Sigmoid colon (tissue), 7 donors: ENCODE measurements around the gene KLHL35. TPM values are rescaled to one million over a fixed set of nuclear protein-coding genes. Genes with fewer than 3 reads are reported as not detected.
A peak's percentile ranks its signal among the peaks of the same experiment; 100 is the strongest.

ENCODE experiments used
- DNase-seq: peaks from one replicate; pipeline ENCODE4 v3.0.0-alpha.2; 2019
- H3K27ac ChIP-seq, 4 donors: fragments of 200-600 bp; sonication (generic); one replicate each; pipeline ENCODE4 v1.5.1; 2016 to 2019; ENCODE audit warnings: mild to moderate bottlenecking in 1 of 4
- H3K27me3 ChIP-seq, 3 donors: fragments of 200-600 bp; sonication (generic); one replicate each; pipeline ENCODE4 v1.5.1; 2019; ENCODE audit warnings: mild to moderate bottlenecking in 1 of 3
- H3K36me3 ChIP-seq, 4 donors: fragments of 200-600 bp; sonication (generic); one replicate each; pipeline ENCODE4 v1.5.1; 2016 to 2019
- H3K4me1 ChIP-seq, 4 donors: fragments of 200-600 bp; sonication (generic); one replicate each; pipeline ENCODE4 v1.5.1; 2017 to 2019
- H3K4me3 ChIP-seq, 4 donors: fragments of 200-600 bp; sonication (generic); one replicate each; pipeline ENCODE4 v1.5.1; 2017 to 2019; ENCODE audit warnings: mild to moderate bottlenecking in 2 of 4, moderate library complexity in 1 of 4
- H3K9me3 ChIP-seq, 4 donors: fragments of 200-600 bp in 3 of 4; sonication (generic) in 3 of 4; one replicate each; pipeline versions ENCODE4 v1.5.1 to v1.6.1; 2013 to 2019
- CTCF ChIP-seq, 4 experiments: fragments of 450-650 bp in 3 of 4; fragments of 200-600 bp in 1 of 4; IDR thresholded peaks; one replicate each; pipeline ENCODE4 v1.5.1; 2016 to 2019; ENCODE audit warnings: antibody characterized with exemption in 4 of 4, mild to moderate bottlenecking in 3 of 4, moderate library complexity in 2 of 4
- EP300 ChIP-seq, 4 donors: sonication (generic); formaldehyde crosslinking; IDR thresholded peaks; one replicate each; pipeline ENCODE4 v1.6.1; 2017; ENCODE audit warnings: antibody characterized with exemption in 4 of 4
- POLR2A ChIP-seq, 2 donors: fragments of 450-650 bp; IDR thresholded peaks; one replicate each; pipeline ENCODE4 v1.6.1; 2016; ENCODE audit warnings: antibody characterized with exemption in 2 of 2, mild to moderate bottlenecking in 2 of 2, moderate library complexity in 2 of 2
- POLR2AphosphoS5 ChIP-seq, 4 donors: sonication (generic); formaldehyde crosslinking; IDR thresholded peaks; one replicate each; pipeline ENCODE4 v1.6.1; 2017; ENCODE audit warnings: antibody characterized with exemption in 4 of 4
- WGBS, 2 donors: extraction: QIAGEN DNeasy Blood & Tissue Kit; methylation state at CpG; one replicate each; pipeline ENCODE4 v1.1.7; 2013; 5-methylcytosine and 5-hydroxymethylcytosine counted together
- intact Hi-C: fragments of 100-400 bp; cut with DNase I; formaldehyde crosslinking; loops from one replicate; pipeline ENCODE4 v1.15.1; 2023
- polyA plus RNA-seq, 3 donors: library from polyadenylated mRNA; stranded (reverse); fragments of 200-250 nt; gene quantifications; one replicate each; pipeline ENCODE4 v1.2.3, GENCODE V29; 2013
- total RNA-seq, 4 donors: library from RNA; depleted of rRNA; stranded (reverse); fragments of >200 nt; gene quantifications; one replicate each; pipeline ENCODE4 v1.1.0, GENCODE V29; 2016
- donor health status: healthy with polysubstance abuse.
- donor health status: Bipolar disorder and iron deficiency.
- donor health status: healthy.

Gene KLHL35
- total and polyA plus RNA-seq, 7 donors: 0.41 to 1.1 (median 0.81) TPM; not detected in 4

DNA sequence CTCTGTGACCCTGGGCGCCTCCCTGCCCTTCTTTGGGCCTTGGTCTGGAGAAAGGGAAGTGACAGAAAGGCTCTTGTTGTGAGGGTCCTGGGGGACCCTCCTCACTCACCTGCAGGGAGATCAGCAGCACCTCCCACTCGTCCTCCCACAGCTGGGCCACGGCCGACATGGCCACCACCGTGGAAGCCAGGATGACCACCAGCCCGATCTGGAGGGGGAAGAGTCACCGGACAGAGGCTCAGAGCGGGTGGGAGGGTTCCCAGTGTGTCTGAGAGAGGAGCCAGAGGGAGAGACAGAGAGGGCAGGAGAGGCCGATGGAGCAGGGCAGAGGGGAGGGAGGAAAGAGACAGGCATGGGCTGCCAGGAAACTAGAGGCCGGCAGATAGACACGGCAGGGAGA lies 16.8 kb upstream of the KLHL35 start:
- no peak for TF ChIP-seq CTCF (IDR thresholded peaks at IDR 0.05)
- no peaks in the 10 kb centered on the region for H3K9me3 ChIP-seq
- no peak for DNase-seq
- H3K4me1 ChIP-seq: peaks cover 0 to 10% (median 0%) of the 10 kb centered on the region in 4 donors
- no peaks in the 10 kb centered on the region for H3K36me3 ChIP-seq
- 90 to 93% methylated on average over 11 of the region's 11 CpGs for WGBS, 2 donors
- no peaks in the 10 kb centered on the region for H3K27me3 ChIP-seq
- intact Hi-C loops: no loop called here
- H3K4me3 ChIP-seq: no peak overlapping the region
- H3K27ac ChIP-seq: no peak overlapping the region

DNA sequence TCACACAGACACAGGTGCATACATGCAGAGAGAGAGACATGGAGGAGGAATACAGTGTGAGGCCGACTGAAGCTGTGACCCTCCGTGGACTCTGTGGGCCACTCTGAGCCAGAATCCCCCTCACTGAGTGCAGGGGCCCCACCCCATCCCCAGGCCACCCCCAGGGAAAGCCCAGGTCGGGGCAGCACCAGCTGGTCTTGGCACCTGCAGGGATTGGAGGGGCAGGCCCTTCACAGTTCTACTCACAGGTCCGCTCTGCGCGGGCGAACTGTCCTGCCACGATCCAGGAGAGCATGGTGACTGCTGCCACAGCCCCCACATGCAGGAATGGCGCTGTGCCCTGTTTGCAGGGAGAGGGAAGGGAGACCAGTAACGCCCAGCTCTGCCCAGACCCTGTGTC lies 16.3 kb upstream of the KLHL35 start:
- 90 to 92% methylated on average over 10 of the region's 10 CpGs for WGBS, 2 donors
- Histone ChIP-seq H3K9me3 (no peaks in the 10 kb centered on the region), H3K27ac (no peak overlapping the region), H3K27me3 (no peaks in the 10 kb centered on the region), H3K4me3 (no peak overlapping the region), H3K4me1 (peaks cover 0 to 5% (median 0%) of the 10 kb centered on the region in 4 donors), H3K36me3 (no peaks in the 10 kb centered on the region)
- intact Hi-C loops: no loop called here
- no peak for DNase-seq
- TF ChIP-seq EP300 (IDR thresholded peaks at IDR 0.05) (no peak), CTCF (IDR thresholded peaks at IDR 0.05) (no peak), POLR2A (IDR thresholded peaks at IDR 0.05) (no peak), POLR2AphosphoS5 (IDR thresholded peaks at IDR 0.05) (no peak)

DNA sequence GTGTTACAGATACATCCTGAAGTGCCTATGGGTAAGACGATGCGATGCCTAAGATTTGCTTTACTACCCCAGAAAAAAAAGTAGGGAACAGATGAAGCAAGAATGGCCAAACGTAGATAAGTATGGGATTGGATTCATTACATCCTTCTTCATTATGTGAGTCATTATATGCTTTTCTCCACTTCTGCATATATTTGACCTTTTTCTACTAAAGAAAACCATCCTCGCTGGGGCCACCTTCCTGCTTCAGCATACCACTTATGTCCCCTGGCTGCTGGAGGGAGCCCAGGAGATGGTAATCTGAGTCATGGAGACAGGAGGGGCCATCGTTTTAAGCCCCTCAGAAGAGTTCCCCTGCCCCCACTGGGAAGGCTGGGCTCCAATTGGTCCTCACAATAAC lies 14.4 kb upstream of the KLHL35 start:
- intact Hi-C loops: no loop called here
- no peak for TF ChIP-seq POLR2A (IDR thresholded peaks at IDR 0.05)
- TF ChIP-seq POLR2AphosphoS5 (IDR thresholded peaks at IDR 0.05): no peak
- TF ChIP-seq CTCF (IDR thresholded peaks at IDR 0.05): no peak
- TF ChIP-seq EP300 (IDR thresholded peaks at IDR 0.05): no peak
- no peak for DNase-seq
- no peaks in the 10 kb centered on the region for H3K36me3 ChIP-seq
- no peaks in the 10 kb centered on the region for H3K27me3 ChIP-seq
- H3K27ac ChIP-seq: no peak overlapping the region
- no peaks in the 10 kb centered on the region for H3K9me3 ChIP-seq
- H3K4me1 ChIP-seq: no peaks in the 10 kb centered on the region
- 78 to 84% methylated on average over 5 of the region's 5 CpGs for WGBS, 2 donors
- no peak overlapping the region for H3K4me3 ChIP-seq

DNA sequence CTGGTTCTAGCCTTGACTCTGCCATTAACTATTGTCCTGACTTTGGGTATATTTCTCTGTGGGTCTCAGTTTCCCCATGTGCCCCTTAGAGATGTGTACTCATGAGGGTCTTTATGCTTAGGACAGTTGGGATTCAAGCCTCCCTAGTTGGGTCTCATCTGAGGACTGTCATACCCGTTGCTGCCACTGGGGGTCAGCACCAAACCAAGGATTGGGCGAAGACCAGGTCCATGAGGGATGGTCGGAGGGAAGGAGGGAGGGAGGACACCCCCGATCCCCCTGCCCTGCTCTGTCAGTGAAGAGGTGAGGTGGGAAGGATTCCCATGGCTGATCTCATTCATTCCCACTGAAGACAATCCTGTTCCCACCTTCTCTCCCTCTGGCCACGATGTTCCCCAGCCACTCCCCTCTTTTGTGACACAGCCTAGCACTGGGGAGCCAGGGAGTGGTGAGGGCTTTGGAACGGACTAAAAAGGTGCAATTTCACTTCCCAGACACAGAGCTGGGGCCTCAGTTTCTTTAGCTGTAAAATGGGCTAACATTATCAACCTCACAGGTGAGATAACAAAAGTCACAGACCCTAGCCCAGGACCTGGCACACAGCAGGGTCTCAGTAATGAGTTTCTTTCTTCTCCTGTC lies 12.4 kb upstream of the KLHL35 start:
- peak; percentile 81 for DNase-seq
- WGBS, 2 donors: 6 to 18% methylated on average over 6 of the region's 6 CpGs
- H3K4me1 ChIP-seq: no peaks in the 10 kb centered on the region
- peak; percentile 93 to 99 (median 94) for TF ChIP-seq CTCF (IDR thresholded peaks at IDR 0.05)
- TF ChIP-seq POLR2AphosphoS5 (IDR thresholded peaks at IDR 0.05): no peak
- H3K9me3 ChIP-seq: no peaks in the 10 kb centered on the region
- intact Hi-C loops: loop anchor here (1.0 to 2.0 kb wide), 2 partner anchors 55 to 87 kb away; no protein-coding TSS in a partner anchor
- H3K27me3 ChIP-seq: no peaks in the 10 kb centered on the region
- no peaks in the 10 kb centered on the region for H3K36me3 ChIP-seq
- H3K4me3 ChIP-seq: no peak overlapping the region
- no peak overlapping the region for H3K27ac ChIP-seq

- no peaks in the 10 kb centered on the region for H3K27me3 ChIP-seq
These were observed 10.0 kb upstream of the KLHL35 start for GRCh38 chr11:75443043-75443442.

More at GRCh38 chr11:75443043-75443442, 10.0 kb upstream of the KLHL35 start:
- Histone ChIP-seq H3K36me3 (no peaks in the 10 kb centered on the region), H3K4me1 (no peaks in the 10 kb centered on the region), H3K27ac (no peak overlapping the region), H3K9me3 (no peaks in the 10 kb centered on the region), H3K4me3 (no peak overlapping the region)
- WGBS, 2 donors: 88 to 92% methylated on average over 12 of the region's 12 CpGs
- no peak for TF ChIP-seq CTCF (IDR thresholded peaks at IDR 0.05)
- TF ChIP-seq POLR2A (IDR thresholded peaks at IDR 0.05): no peak
- no peak for TF ChIP-seq POLR2AphosphoS5 (IDR thresholded peaks at IDR 0.05)
- no peak for TF ChIP-seq EP300 (IDR thresholded peaks at IDR 0.05)
- intact Hi-C loops: no loop called here
- DNase-seq: no peak
